ENCODE measurements around the gene CSNK2B. TPM values are rescaled to one million over a fixed set of nuclear protein-coding genes. Genes with fewer than 3 reads are reported as not detected.

CSNK2B gene
- total RNA-seq, 1 experiment from 2014 or later: 357 TPM

DNA sequence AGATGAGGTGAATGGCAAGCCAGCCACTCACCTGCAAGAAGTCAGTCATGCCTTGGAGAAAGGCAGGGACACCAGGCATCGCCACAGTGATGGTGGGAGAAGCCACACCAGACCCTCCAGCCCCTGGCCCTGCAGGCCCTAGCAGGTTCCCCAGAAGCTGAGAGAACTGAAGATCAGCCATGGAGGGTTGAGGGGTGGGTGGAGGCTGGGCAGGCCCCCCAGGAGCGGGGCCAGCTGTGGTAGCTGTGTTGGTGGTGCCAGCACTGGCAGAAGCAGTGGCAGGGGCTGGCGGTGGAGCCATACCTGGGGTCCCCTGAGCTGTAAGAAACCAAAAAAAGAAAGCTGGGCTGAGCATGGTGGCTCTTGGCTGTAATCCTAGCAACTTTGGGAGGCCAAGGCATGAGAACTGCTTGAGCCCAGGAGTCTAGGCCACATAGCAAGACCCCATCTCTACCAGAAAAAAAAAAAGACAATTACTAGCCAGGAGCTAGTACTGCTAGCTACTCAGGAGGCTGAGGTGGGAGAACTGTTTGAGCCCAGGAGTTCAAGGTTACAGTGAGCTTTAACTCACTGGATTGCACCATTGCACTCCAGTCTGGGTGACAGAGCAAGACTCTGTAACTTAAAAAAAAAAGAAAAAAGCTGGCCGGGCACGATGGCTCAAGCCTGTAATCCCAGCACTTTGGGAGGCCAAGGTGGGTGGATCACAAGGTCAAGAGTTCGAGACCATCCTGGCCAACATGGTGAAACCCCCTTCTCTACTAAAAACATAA is 22.9 kb upstream of the CSNK2B start:
- Mint-ChIP-seq H3K36me3 (ENCODE audit: insufficient read depth, unreplicated experiment) (peaks cover 90% of the 10 kb centered on the region), H3K27me3 (ENCODE audit: unreplicated experiment) (no peaks in the 10 kb centered on the region), H3K4me1 (ENCODE audit: low read depth, unreplicated experiment) (no peaks in the 10 kb centered on the region), H3K9me3 (ENCODE audit: low read depth, unreplicated experiment) (no peaks in the 10 kb centered on the region), H3K27ac (ENCODE audit: unreplicated experiment) (no peak overlapping the region), H3K4me3 (ENCODE audit: low read depth, unreplicated experiment) (no peak overlapping the region)
- BruUV-seq (replicated peaks): no TSS peak
- TF ChIP-seq, protein P1, sequence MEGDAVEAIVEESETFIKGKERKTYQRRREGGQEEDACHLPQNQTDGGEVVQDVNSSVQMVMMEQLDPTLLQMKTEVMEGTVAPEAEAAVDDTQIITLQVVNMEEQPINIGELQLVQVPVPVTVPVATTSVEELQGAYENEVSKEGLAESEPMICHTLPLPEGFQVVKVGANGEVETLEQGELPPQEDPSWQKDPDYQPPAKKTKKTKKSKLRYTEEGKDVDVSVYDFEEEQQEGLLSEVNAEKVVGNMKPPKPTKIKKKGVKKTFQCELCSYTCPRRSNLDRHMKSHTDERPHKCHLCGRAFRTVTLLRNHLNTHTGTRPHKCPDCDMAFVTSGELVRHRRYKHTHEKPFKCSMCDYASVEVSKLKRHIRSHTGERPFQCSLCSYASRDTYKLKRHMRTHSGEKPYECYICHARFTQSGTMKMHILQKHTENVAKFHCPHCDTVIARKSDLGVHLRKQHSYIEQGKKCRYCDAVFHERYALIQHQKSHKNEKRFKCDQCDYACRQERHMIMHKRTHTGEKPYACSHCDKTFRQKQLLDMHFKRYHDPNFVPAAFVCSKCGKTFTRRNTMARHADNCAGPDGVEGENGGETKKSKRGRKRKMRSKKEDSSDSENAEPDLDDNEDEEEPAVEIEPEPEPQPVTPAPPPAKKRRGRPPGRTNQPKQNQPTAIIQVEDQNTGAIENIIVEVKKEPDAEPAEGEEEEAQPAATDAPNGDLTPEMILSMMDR (IDR thresholded peaks at IDR 0.05; ENCODE audit: unreplicated experiment): no peak
- CTCF ChIA-PET: no interaction called here
- no peak for DNase-seq
- intact Hi-C loops (cut with micrococcal nuclease; ENCODE audit: unreplicated experiment): no loop called here

DNA sequence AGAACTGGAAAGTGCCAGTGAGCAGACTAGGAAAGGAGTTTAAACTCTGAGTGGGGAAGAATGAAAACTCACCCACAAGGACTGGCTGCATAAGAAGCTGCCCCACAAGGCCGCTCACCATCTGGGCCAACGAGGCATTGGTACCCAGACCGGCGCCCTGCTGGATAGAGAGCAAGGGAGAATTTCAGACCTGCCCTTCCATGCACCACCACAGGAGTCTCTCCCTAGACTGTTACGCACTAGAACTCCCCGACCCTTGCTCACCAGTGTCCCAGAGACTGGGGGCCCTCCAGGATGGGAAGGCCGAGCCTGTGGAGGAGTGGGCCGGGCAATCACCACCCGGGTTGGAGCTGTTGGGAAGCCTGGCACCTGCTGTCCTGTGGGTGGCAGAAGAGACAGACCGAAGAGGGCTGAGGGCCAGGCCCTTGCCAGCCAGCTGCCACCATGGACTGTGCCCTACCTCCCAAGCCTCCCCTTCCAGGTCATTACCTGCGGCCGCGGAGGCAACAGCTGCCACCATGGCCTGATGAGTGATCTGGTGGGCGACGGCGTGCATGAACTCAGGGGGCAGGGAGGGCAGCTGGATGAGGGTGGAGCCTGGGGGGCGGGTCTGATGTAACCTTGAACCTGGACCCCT is 21.9 kb upstream of the CSNK2B start:
- Mint-ChIP-seq H3K9me3 (ENCODE audit: low read depth, unreplicated experiment) (no peaks in the 10 kb centered on the region), H3K4me3 (ENCODE audit: low read depth, unreplicated experiment) (no peak overlapping the region), H3K36me3 (ENCODE audit: insufficient read depth, unreplicated experiment) (peaks cover 90% of the 10 kb centered on the region), H3K27me3 (ENCODE audit: unreplicated experiment) (no peaks in the 10 kb centered on the region), H3K27ac (ENCODE audit: unreplicated experiment) (no peak overlapping the region), H3K4me1 (ENCODE audit: low read depth, unreplicated experiment) (no peaks in the 10 kb centered on the region)
- TF ChIP-seq, protein P1 (IDR thresholded peaks at IDR 0.05; ENCODE audit: unreplicated experiment): no peak
- CTCF ChIA-PET: interaction anchor here (0.6 kb wide), 1 partner anchor 33 kb away, joined by 4 read pairs; no protein-coding TSS in a partner anchor
- no peak for DNase-seq
- intact Hi-C loops (cut with micrococcal nuclease; ENCODE audit: unreplicated experiment): no loop called here
- BruUV-seq (replicated peaks): no TSS peak

DNA sequence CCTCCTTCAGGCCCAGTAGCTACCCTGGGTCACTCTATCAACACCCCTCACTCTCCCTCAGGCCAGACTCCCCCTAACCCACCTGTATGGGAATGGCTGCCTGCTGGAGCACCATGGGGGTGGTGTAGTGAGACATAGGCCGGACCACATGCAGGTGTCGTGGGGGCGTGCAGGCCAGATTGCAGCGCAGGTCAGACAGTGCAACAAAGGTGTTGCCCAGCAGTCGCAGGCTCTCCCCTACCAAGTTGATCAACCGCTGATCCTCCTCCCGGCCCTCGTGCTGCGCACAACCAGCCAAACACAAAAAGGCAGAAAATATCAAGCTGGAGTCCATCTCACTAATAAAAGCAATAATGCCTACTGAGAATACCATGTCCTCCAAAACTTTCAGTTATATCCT is 20.6 kb upstream of the CSNK2B start:
- no peaks in the 10 kb centered on the region for H3K27me3 Mint-ChIP-seq (ENCODE audit: unreplicated experiment)
- H3K27ac Mint-ChIP-seq (ENCODE audit: unreplicated experiment): peak overlapping the region; percentile 51
- H3K4me3 Mint-ChIP-seq (ENCODE audit: low read depth, unreplicated experiment): no peak overlapping the region
- H3K36me3 Mint-ChIP-seq (ENCODE audit: insufficient read depth, unreplicated experiment): peaks cover 92% of the 10 kb centered on the region
- intact Hi-C loops (cut with micrococcal nuclease; ENCODE audit: unreplicated experiment): no loop called here
- peaks cover 13% of the 10 kb centered on the region for H3K4me1 Mint-ChIP-seq (ENCODE audit: low read depth, unreplicated experiment)
- no peaks in the 10 kb centered on the region for H3K9me3 Mint-ChIP-seq (ENCODE audit: low read depth, unreplicated experiment)
- TF ChIP-seq, protein P1 (IDR thresholded peaks at IDR 0.05; ENCODE audit: unreplicated experiment): no peak
- BruUV-seq (replicated peaks): no TSS peak
- CTCF ChIA-PET: no interaction called here
- no peak for DNase-seq

DNA sequence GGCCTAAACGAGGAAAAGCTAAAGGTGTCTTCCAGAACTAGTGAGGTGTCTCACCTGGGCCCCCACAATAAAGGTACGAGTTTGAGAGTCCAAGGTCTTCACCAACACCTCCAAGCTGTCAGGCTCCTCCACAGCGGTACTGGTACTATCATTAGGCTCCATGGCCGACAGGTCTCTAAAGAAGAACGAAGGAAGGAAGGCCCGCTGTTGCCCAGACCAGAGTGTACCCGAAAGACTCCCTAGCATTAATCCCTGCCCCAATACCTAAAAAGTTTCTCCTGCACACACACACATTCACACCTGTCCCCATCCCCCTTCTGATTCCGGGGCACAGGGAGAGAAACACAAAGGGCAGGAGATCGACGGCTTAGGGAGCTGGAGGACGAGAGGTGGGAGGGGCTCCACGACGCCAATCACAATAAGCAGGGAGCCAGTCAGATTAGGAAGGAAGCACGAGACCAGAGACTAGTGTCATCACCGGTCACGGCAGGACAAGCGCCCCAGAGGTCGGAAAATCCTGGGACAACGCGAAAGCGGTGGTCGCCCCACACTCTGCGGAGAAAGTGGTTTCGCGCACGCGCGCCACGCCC is 14.2 kb upstream of the CSNK2B start:
- H3K27me3 Mint-ChIP-seq (ENCODE audit: unreplicated experiment): no peaks in the 10 kb centered on the region
- H3K27ac Mint-ChIP-seq (ENCODE audit: unreplicated experiment): peak overlapping the region; percentile 92
- no peaks in the 10 kb centered on the region for H3K9me3 Mint-ChIP-seq (ENCODE audit: low read depth, unreplicated experiment)
- DNase-seq: peak; percentile 78
- TF ChIP-seq, protein P1 (IDR thresholded peaks at IDR 0.05; ENCODE audit: unreplicated experiment): no peak
- intact Hi-C loops (cut with micrococcal nuclease; ENCODE audit: unreplicated experiment): loop anchor here (1.0 kb wide), 1 partner anchor 9 kb away; the partner anchor contains the start of gene C6orf47
- no TSS peak for BruUV-seq (replicated peaks)
- H3K4me1 Mint-ChIP-seq (ENCODE audit: low read depth, unreplicated experiment): peaks cover 41% of the 10 kb centered on the region
- H3K4me3 Mint-ChIP-seq (ENCODE audit: low read depth, unreplicated experiment): peak overlapping the region; percentile 95
- CTCF ChIA-PET: interaction anchor here (0.6 to 2.9 kb wide), 14 partner anchors 9 to 246 kb away, joined by 3 to 23 read pairs (median 3); partner anchors contain the start of genes ATP6V1G2, C6orf47, CSNK2B and EHMT2
- H3K36me3 Mint-ChIP-seq (ENCODE audit: insufficient read depth, unreplicated experiment): peaks cover 84% of the 10 kb centered on the region
